GM23248 (cell line): ENCODE measurements around the gene MCF2L. TPM values are rescaled to one million over a fixed set of nuclear protein-coding genes. Genes with fewer than 3 reads are reported as not detected.

Experiments
- DNase-seq: peaks from one replicate; pipeline ENCODE4 v3.0.0-alpha.2; 2015
- H2AFZ ChIP-seq: fragments of 200-600 bp; sonication (generic); 2 replicates; pipeline ENCODE4 v1.6.1; 2016; ENCODE audit warnings: antibody characterized with exemption
- H3F3A ChIP-seq: fragments of 200-600 bp; sonication (generic); 2 replicates; pipeline ENCODE4 v1.6.1; 2016; ENCODE audit warnings: mild to moderate bottlenecking, antibody characterized with exemption, mixed run types; ENCODE audit not compliant: insufficient read depth
- H3K27ac ChIP-seq: fragments of 200-600 bp; sonication (generic); 2 replicates; pipeline ENCODE4 v1.5.1; 2016; ENCODE audit warnings: mild to moderate bottlenecking
- H3K27me3 ChIP-seq: fragments of 200-600 bp; sonication (generic); replicated peaks from 2 replicates; pipeline ENCODE4 v1.6.1; 2016; ENCODE audit warnings: mild to moderate bottlenecking; ENCODE audit not compliant: insufficient read depth
- H3K36me3 ChIP-seq: fragments of 200-600 bp; sonication (generic); 2 replicates; pipeline ENCODE4 v1.6.1; 2016; ENCODE audit warnings: low read depth, mild to moderate bottlenecking
- H3K4me1 ChIP-seq: fragments of 200-600 bp; sonication (generic); 2 replicates; pipeline ENCODE4 v1.6.1; 2016; ENCODE audit warnings: mild to moderate bottlenecking; ENCODE audit not compliant: insufficient read depth
- H3K4me2 ChIP-seq: fragments of 200-600 bp; sonication (generic); one replicate; pipeline ENCODE4 v1.6.1; 2016; ENCODE audit warnings: mild to moderate bottlenecking; ENCODE audit not compliant: unreplicated experiment
- H3K4me3 ChIP-seq: fragments of 200-600 bp; sonication (generic); 2 replicates; pipeline ENCODE4 v1.5.1; 2016; ENCODE audit warnings: mild to moderate bottlenecking
- H3K79me2 ChIP-seq: fragments of 200-600 bp; sonication (generic); 2 replicates; pipeline ENCODE4 v1.6.1; 2016; ENCODE audit warnings: mild to moderate bottlenecking; ENCODE audit not compliant: insufficient read depth
- H3K9ac ChIP-seq: fragments of 200-600 bp; sonication (generic); 2 replicates; pipeline ENCODE4 v1.6.1; 2016; ENCODE audit warnings: mild to moderate bottlenecking
- H3K9me2 ChIP-seq: fragments of 200-600 bp; sonication (generic); 2 replicates; pipeline ENCODE4 v1.6.1; 2016; ENCODE audit warnings: mixed run types, mild to moderate bottlenecking, moderate library complexity; ENCODE audit not compliant: insufficient read depth
- H3K9me3 ChIP-seq: fragments of 200-600 bp; sonication (generic); one replicate; pipeline ENCODE4 v1.6.1; 2017; ENCODE audit warnings: low read depth
- H4K20me1 ChIP-seq: fragments of 200-600 bp; sonication (generic); 2 replicates; pipeline ENCODE4 v1.6.0; 2016; ENCODE audit not compliant: insufficient read depth
- EZH2 ChIP-seq: fragments of 200-600 bp; sonication (generic); IDR thresholded peaks from 2 replicates; pipeline ENCODE4 v1.6.1; 2018; ENCODE audit warnings: antibody characterized with exemption, mild to moderate bottlenecking; ENCODE audit not compliant: insufficient read depth, poor library complexity, severe bottlenecking
- EZH2phosphoT487 ChIP-seq: fragments of 200-600 bp; sonication (generic); IDR thresholded peaks from 2 replicates; pipeline ENCODE4 v1.6.1; 2018; ENCODE audit warnings: antibody characterized with exemption, moderate library complexity, mild to moderate bottlenecking, low read depth; ENCODE audit not compliant: insufficient read depth
- WGBS, 2 experiments: methylation state at CpG; one replicate each; pipeline ENCODE4 v1.1.6; 2015 to 2017; ENCODE audit warnings: low lambda C conversion rate in 2 of 2, low coverage in 1 of 2; ENCODE audit errors: missing lambda C conversion rate in 2 of 2; 5-methylcytosine and 5-hydroxymethylcytosine counted together
- in situ Hi-C: fragments of 300-500 bp; cut with MboI; formaldehyde crosslinking; loops from 2 replicates; pipeline ENCODE4 v1.15.0; 2020
- polyA plus RNA-seq: library from polyadenylated mRNA; unstranded; fragments of >200 nt; fragmentation: Nextera tagmentation; extraction: Ambion mirVana; gene quantifications from 2 replicates; pipeline ENCODE4 v1.2.1, GENCODE V29; 2016
- total RNA-seq: library from RNA; depleted of rRNA; stranded (reverse); fragments of >200 nt; shearing (Covaris generic); gene quantifications from 2 replicates; pipeline ENCODE4 v1.2.3, GENCODE V29; 2014

MCF2L gene
- total and polyA plus RNA-seq, 2 experiments from 2014 or later, result not detected

GRCh38 chr13:113050734-113051431, 81.9 kb downstream of the MCF2L start:
- no peaks in the 10 kb centered on the region for H3K36me3 ChIP-seq
- in situ Hi-C loops, result no loop called here
- H3K79me2 ChIP-seq, result no peaks in the 10 kb centered on the region
- WGBS, 2 experiments, result 4 to 7% methylated on average over 21 to 45 of the region's 48 CpGs
- TF ChIP-seq EZH2phosphoT487, result no peak
- no peak for TF ChIP-seq EZH2
- peaks cover 53% of the 10 kb centered on the region for H3K27me3 ChIP-seq
- no peak overlapping the region for H3K4me3 ChIP-seq
- H3K27ac ChIP-seq, result no peak overlapping the region
- H4K20me1 ChIP-seq, result no peaks in the 10 kb centered on the region
- no peaks in the 10 kb centered on the region for H3F3A ChIP-seq
- no peaks in the 10 kb centered on the region for H3K9me3 ChIP-seq
- no peak overlapping the region for H3K9ac ChIP-seq
- no peak for DNase-seq
- H3K4me1 ChIP-seq, result no peaks in the 10 kb centered on the region
- no peak overlapping the region for H3K4me2 ChIP-seq
- no peaks in the 10 kb centered on the region for H3K9me2 ChIP-seq
- H2AFZ ChIP-seq, result no peak overlapping the region

GRCh38 chr13:113051641-113052040, 82.6 kb downstream of the MCF2L start:
- Histone ChIP-seq H4K20me1 (no peaks in the 10 kb centered on the region), H2AFZ (no peak overlapping the region), H3K27me3 (peaks cover 48% of the 10 kb centered on the region), H3K4me1 (no peaks in the 10 kb centered on the region), H3K79me2 (no peaks in the 10 kb centered on the region), H3K4me3 (no peak overlapping the region), H3K27ac (no peak overlapping the region), H3K9ac (no peak overlapping the region), H3K36me3 (no peaks in the 10 kb centered on the region), H3K4me2 (no peak overlapping the region), H3K9me2 (no peaks in the 10 kb centered on the region), H3K9me3 (no peaks in the 10 kb centered on the region), H3F3A (no peaks in the 10 kb centered on the region)
- 75 to 79% methylated on average over 12 to 14 of the region's 14 CpGs for WGBS, 2 experiments
- DNase-seq, result no peak
- in situ Hi-C loops, result no loop called here
- TF ChIP-seq EZH2 (no peak), EZH2phosphoT487 (no peak)

- H3K4me3 ChIP-seq, result no peak overlapping the region
- H3K9me3 ChIP-seq, result no peaks in the 10 kb centered on the region
- H3K27ac ChIP-seq, result no peak overlapping the region
- H3F3A ChIP-seq, result no peaks in the 10 kb centered on the region
- peaks cover 48% of the 10 kb centered on the region for H3K27me3 ChIP-seq
- H2AFZ ChIP-seq, result no peak overlapping the region
- no peaks in the 10 kb centered on the region for H3K36me3 ChIP-seq
- H4K20me1 ChIP-seq, result no peaks in the 10 kb centered on the region
- no peaks in the 10 kb centered on the region for H3K9me2 ChIP-seq
- H3K79me2 ChIP-seq, result no peaks in the 10 kb centered on the region
- in situ Hi-C loops, result no loop called here
- no peak overlapping the region for H3K4me2 ChIP-seq
- DNase-seq, result no peak
- H3K9ac ChIP-seq, result no peak overlapping the region
- TF ChIP-seq EZH2 (no peak), EZH2phosphoT487 (no peak)
- no peaks in the 10 kb centered on the region for H3K4me1 ChIP-seq
- 69 to 70% methylated on average over 16 of the region's 16 CpGs for WGBS, 2 experiments
These were observed 83.2 kb downstream of the MCF2L start for GRCh38 chr13:113052206-113052605.

GRCh38 chr13:113052971-113053370, 84.0 kb downstream of the MCF2L start:
- Histone ChIP-seq H3F3A (no peaks in the 10 kb centered on the region), H3K36me3 (no peaks in the 10 kb centered on the region), H3K4me2 (no peak overlapping the region), H3K9me3 (no peaks in the 10 kb centered on the region), H3K79me2 (no peaks in the 10 kb centered on the region), H4K20me1 (no peaks in the 10 kb centered on the region), H3K4me1 (no peaks in the 10 kb centered on the region), H3K4me3 (no peak overlapping the region), H3K27me3 (peaks cover 48% of the 10 kb centered on the region), H3K27ac (no peak overlapping the region), H3K9ac (no peak overlapping the region), H3K9me2 (no peaks in the 10 kb centered on the region), H2AFZ (no peak overlapping the region)
- no peak for TF ChIP-seq EZH2phosphoT487
- TF ChIP-seq EZH2, result no peak
- in situ Hi-C loops, result no loop called here
- no peak for DNase-seq
- 81 to 82% methylated on average over 13 of the region's 13 CpGs for WGBS, 2 experiments
